Heart right ventricle (tissue), 16 donors: ENCODE data around the gene COA5. TPM values are rescaled to one million over a fixed set of nuclear protein-coding genes. Genes with fewer than 3 reads are reported as not detected.

Source experiments
- ATAC-seq, 8 donors: fragments of 200-7000 bp; cut with Tn5 transposase; one replicate each; pipeline ENCODE4 v1.9.1; 2020; ENCODE audit warnings: mild to moderate bottlenecking in 8 of 8, moderate library complexity in 8 of 8, moderate number of reproducible peaks in 1 of 8
- DNase-seq, 2 donors: peaks; one replicate each; pipeline ENCODE4 v3.0.0-alpha.2; 2020
- H3K27ac ChIP-seq, 10 donors: fragments of 200-600 bp; sonication (generic) in 2 of 10; one replicate each; pipeline versions ENCODE4 v1.5.0 to v1.8.0; 2020 to 2022; ENCODE audit warnings: mild to moderate bottlenecking in 3 of 10
- H3K27me3 ChIP-seq, 7 donors: fragments of 200-600 bp; one replicate each; pipeline ENCODE4 v1.8.0; 2021 to 2022; ENCODE audit warnings: mild to moderate bottlenecking in 2 of 7
- H3K36me3 ChIP-seq, 9 donors: fragments of 200-600 bp; sonication (generic) in 1 of 9; one replicate each; pipeline versions ENCODE4 v1.5.0 to v1.8.0; 2020 to 2022; ENCODE audit warnings: mild to moderate bottlenecking in 2 of 9
- H3K4me1 ChIP-seq, 9 donors: fragments of 200-600 bp; sonication (generic) in 1 of 9; one replicate each; pipeline versions ENCODE4 v1.5.0 to v1.8.0; 2020 to 2022; ENCODE audit warnings: mild to moderate bottlenecking in 4 of 9
- H3K4me3 ChIP-seq, 10 donors: fragments of 200-600 bp; sonication (generic) in 2 of 10; one replicate each; pipeline versions ENCODE4 v1.5.0 to v1.8.0; 2020 to 2022; ENCODE audit warnings: mild to moderate bottlenecking in 7 of 10, moderate library complexity in 2 of 10
- H3K9me3 ChIP-seq, 11 donors: fragments of 200-600 bp in 10 of 11; sonication (generic) in 2 of 11; one replicate each; pipeline versions ENCODE4 v1.5.0 to v1.8.0; 2013 to 2022; ENCODE audit warnings: mild to moderate bottlenecking in 2 of 11, control low read depth in 1 of 11, moderate library complexity in 1 of 11
- CTCF ChIP-seq, 9 donors: fragments of 200-600 bp; sonication (generic) in 2 of 9; IDR thresholded peaks; one replicate each; pipeline versions ENCODE4 v1.5.0 to v1.8.0; 2021 to 2022; ENCODE audit warnings: antibody characterized with exemption in 9 of 9, mild to moderate bottlenecking in 5 of 9, moderate library complexity in 1 of 9
- WGBS, 2 donors: extraction: QIAGEN DNeasy Blood & Tissue Kit; methylation state at CpG; one replicate each; pipeline ENCODE4 v1.1.7; 2013; ENCODE audit warnings: inconsistent platforms in 1 of 2; 5-methylcytosine and 5-hydroxymethylcytosine counted together
- intact Hi-C, 10 donors: fragments of 100-400 bp; cut with DNase I; formaldehyde crosslinking; loops; one replicate each; pipeline versions ENCODE4 v1.11.1 to v1.14.2; 2022
- polyA plus RNA-seq, 2 donors: library from polyadenylated mRNA; stranded (reverse); fragments of 200-250 nt; gene quantifications; one replicate each; pipeline ENCODE4 v1.2.3, GENCODE V29; 2013
- total RNA-seq, 10 donors: library from RNA; stranded (reverse); fragmentation: NEBNext Ultra II Directional in 3 of 10; extraction: Animal tissue kit (Norgen Biotek cat#: 25700) in 3 of 10; gene quantifications; one replicate each; pipeline versions ENCODE4 v1.2.1 to v1.2.4, GENCODE V29; 2021 to 2023
- donor health status: Arrhythmogenic right ventricular cardiomyopathy.
- donor health status: ischemic (EF 13 %, LVEDD 7.1; RV severe dilation, severe dysfunction).
- donor health status: healthy with polysubstance abuse.
- donor health status: DM: no; HTN: yes; CAD: no.
- donor health status: DM: no; HTN: no; CAD: no.
- donor health status: ischemic (EF 25% LVEDD 6.9; RV normal size, moderate dysfunction).
- donor health status: ischemic (EF 25% LVEDD 5.7; RV mildly dilated, moderate dysfunction).
- donor health status: healthy.
- donor health status: DM: yes; HTN: yes; CAD: no.
- donor health status: Ischemic cardiomyopathy.
- donor health status: ischemic (EF 35%, LVEDD 5.7; RV mildly dilated, moderate dysfunction).
- donor health status: nonischemic (EF 11% LVEDD 7.7; RV severe dilation, severe dysfunction).
- donor health status: DM: yes; HTN: yes; CAD: no.
- donor health status: PGD.
- donor health status: ischemic (EF 29% LVEDD 5.4; RV normal size, mild dysfunction).
- donor health status: nonischemic (EF 23%, LVEDD 6.1; RV moderate dilation, normal function).

COA5 gene
- total and polyA plus RNA-seq, 12 donors: 20.2 to 61.2 (median 26.0) TPM

- peaks cover 0 to 11% (median 0%) of the 10 kb centered on the region in 9 donors for H3K4me1 ChIP-seq
- no peak overlapping the region for H3K27ac ChIP-seq
- ATAC-seq: peak in 6 of 8 donors; percentile 39 to 67 (median 47)
- intact Hi-C loops: loop anchor here in 4 of 10 donors (10.0 kb wide), 1 partner anchor 163 kb away; no protein-coding TSS in a partner anchor
- no peaks in the 10 kb centered on the region for H3K9me3 ChIP-seq
- TF ChIP-seq CTCF (IDR thresholded peaks at IDR 0.05): peak in 7 of 9 donors; percentile 25 to 50 (median 40)
- WGBS, 2 donors: 44 to 46% methylated on average over 10 of the region's 10 CpGs
- no peak for DNase-seq
- no peaks in the 10 kb centered on the region for H3K27me3 ChIP-seq
- no peak overlapping the region for H3K4me3 ChIP-seq
- peaks cover 0 to 100% (median 25%) of the 10 kb centered on the region in 9 donors for H3K36me3 ChIP-seq
These were observed 31.0 kb downstream of the COA5 start for GRCh38 chr2:98577313-98577712.

DNA sequence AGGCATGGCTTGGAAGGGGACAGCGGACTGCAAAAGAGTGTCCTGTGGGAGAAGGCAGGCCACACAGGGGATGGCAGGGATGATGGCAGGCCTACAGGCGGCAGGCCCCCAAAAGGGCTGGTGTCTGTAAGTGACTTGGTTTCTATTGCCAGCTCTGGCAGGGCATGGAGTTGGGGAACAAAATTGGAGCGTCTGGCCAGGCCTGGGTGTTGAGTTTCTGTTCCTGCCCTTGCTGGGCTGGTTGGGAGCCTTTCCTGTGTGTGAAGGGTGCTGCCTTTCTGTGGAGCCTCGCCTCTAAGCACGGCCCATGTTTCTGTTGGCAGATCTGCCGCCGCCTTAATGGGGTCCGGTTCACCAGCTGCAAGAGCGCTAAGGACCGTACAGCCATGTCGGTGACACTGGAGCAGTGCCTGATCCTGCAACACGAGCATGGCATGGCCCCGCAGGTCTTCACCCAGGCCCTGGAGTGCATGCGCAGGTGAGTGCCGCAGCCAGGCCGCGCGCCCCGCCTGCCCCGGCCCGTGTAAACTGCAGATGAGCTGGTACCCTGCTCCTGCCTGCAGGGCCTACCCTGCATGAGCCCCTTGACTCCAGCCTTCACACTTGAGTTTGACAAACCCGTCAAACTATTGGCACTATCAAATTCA lies 31.5 kb downstream of the COA5 start:
- ATAC-seq: peak in 3 of 8 donors; percentile 10 to 32 (median 27)
- no peak overlapping the region for H3K27ac ChIP-seq
- H3K27me3 ChIP-seq: no peaks in the 10 kb centered on the region
- no peak for TF ChIP-seq CTCF (IDR thresholded peaks at IDR 0.05)
- H3K9me3 ChIP-seq: no peaks in the 10 kb centered on the region
- H3K36me3 ChIP-seq: peaks cover 0 to 100% (median 25%) of the 10 kb centered on the region in 9 donors
- no peak overlapping the region for H3K4me3 ChIP-seq
- 94% methylated on average over 22 of the region's 22 CpGs for WGBS, 2 donors
- intact Hi-C loops: loop anchor here in 4 of 10 donors (10.0 kb wide), 1 partner anchor 162 kb away; no protein-coding TSS in a partner anchor
- H3K4me1 ChIP-seq: peaks cover 0 to 11% (median 0%) of the 10 kb centered on the region in 9 donors
- no peak for DNase-seq

GRCh38 chr2:98573426-98573825 lies 34.9 kb downstream of the COA5 start:
- TF ChIP-seq CTCF (IDR thresholded peaks at IDR 0.05): no peak
- intact Hi-C loops: loop anchor here in 4 of 10 donors (10.0 kb wide), 1 partner anchor 159 kb away; no protein-coding TSS in a partner anchor
- no peak for ATAC-seq
- Histone ChIP-seq H3K27me3 (no peaks in the 10 kb centered on the region), H3K27ac (no peak overlapping the region), H3K36me3 (peaks cover 0 to 100% (median 29%) of the 10 kb centered on the region in 9 donors), H3K4me3 (no peak overlapping the region), H3K9me3 (no peaks in the 10 kb centered on the region), H3K4me1 (peaks cover 0 to 8% (median 0%) of the 10 kb centered on the region in 9 donors)
- no peak for DNase-seq
- 96 to 97% methylated on average over 13 of the region's 13 CpGs for WGBS, 2 donors

DNA sequence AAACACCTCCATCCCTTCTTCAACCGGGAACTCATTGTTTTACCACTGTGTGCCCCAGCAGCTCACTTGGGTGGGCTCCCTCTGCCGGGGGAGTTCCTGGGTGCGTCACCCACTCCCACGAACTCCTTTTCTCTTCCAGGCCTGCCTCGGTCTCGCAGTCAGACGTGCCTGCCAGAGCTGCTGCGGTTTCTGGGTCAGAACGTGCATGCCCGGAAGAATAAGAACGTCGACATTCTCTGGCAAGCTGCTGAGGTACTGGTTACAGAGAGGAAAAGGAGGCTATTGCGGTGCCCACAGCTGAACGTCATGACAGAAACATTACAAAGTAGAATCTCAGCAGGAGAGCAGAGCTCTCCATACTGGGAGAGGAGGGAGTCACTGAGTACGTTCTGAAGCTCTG lies 35.6 kb downstream of the COA5 start:
- H3K9me3 ChIP-seq: no peaks in the 10 kb centered on the region
- H3K27ac ChIP-seq: no peak overlapping the region
- H3K4me3 ChIP-seq: no peak overlapping the region
- WGBS, 2 donors: 87 to 89% methylated on average over 15 of the region's 15 CpGs
- peaks cover 0 to 100% (median 30%) of the 10 kb centered on the region in 9 donors for H3K36me3 ChIP-seq
- DNase-seq: no peak
- ATAC-seq: no peak
- intact Hi-C loops: loop anchor here in 4 of 10 donors (10.0 kb wide), 1 partner anchor 158 kb away; no protein-coding TSS in a partner anchor
- TF ChIP-seq CTCF (IDR thresholded peaks at IDR 0.05): no peak
- peaks cover 0 to 8% (median 0%) of the 10 kb centered on the region in 9 donors for H3K4me1 ChIP-seq
- no peaks in the 10 kb centered on the region for H3K27me3 ChIP-seq
